Tibial nerve (tissue), 4 donors: ENCODE data around the gene GNB1L.

Source experiments
- EP300 ChIP-seq, 2 donors: sonication (generic); formaldehyde crosslinking; IDR thresholded peaks; one replicate each; pipeline ENCODE4 v1.6.1; 2017; ENCODE audit warnings: antibody characterized with exemption in 2 of 2, mild to moderate bottlenecking in 1 of 2
- POLR2A ChIP-seq, 2 donors: fragments of 450-650 bp; IDR thresholded peaks; one replicate each; pipeline ENCODE4 v1.6.1; 2017; ENCODE audit warnings: antibody characterized with exemption in 2 of 2, mild to moderate bottlenecking in 2 of 2, moderate library complexity in 2 of 2
- TF ChIP-seq, protein P1 (sequence below), 5 experiments: fragments of 200-600 bp in 3 of 5; fragments of 450-650 bp in 2 of 5; sonication (generic) in 3 of 5; IDR thresholded peaks; one replicate each; pipeline ENCODE4 v1.5.1; 2016 to 2019; ENCODE audit warnings: antibody characterized with exemption in 5 of 5, mild to moderate bottlenecking in 3 of 5, moderate library complexity in 2 of 5

DNA sequence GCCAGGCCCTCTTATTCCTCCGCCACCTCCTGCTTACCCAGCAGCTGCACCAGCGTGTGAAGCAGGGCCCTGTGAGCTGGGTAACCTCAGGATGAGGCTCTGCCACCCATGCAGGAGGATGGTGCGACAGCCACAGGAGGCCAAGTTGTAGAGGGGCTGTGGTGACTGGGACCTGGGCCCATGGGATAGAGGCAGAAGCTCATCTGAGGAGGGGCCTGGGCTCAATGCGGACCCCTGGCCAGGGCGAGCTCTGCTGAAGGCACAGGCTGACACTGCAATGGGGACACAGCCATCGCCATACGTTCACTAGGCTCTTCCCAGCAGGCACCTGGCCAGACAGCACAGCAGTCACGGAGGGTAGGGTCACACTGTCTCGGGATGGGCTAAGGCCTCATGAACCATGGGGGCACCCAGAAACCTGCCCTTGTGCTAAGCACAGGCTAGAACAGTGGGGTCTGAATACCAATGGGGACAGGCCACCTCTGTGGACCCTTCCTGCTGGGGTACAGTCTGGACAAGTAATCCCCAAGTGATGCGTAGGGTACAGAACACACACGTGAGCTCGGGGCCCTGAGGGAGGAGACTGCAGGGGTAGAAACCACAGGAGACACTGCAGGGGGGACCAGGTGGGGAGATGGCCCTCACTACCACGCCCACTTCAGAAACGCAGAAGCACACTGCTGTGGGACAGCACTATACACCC, 35.3 kb downstream of the GNB1L start:
- TF ChIP-seq, protein P1, sequence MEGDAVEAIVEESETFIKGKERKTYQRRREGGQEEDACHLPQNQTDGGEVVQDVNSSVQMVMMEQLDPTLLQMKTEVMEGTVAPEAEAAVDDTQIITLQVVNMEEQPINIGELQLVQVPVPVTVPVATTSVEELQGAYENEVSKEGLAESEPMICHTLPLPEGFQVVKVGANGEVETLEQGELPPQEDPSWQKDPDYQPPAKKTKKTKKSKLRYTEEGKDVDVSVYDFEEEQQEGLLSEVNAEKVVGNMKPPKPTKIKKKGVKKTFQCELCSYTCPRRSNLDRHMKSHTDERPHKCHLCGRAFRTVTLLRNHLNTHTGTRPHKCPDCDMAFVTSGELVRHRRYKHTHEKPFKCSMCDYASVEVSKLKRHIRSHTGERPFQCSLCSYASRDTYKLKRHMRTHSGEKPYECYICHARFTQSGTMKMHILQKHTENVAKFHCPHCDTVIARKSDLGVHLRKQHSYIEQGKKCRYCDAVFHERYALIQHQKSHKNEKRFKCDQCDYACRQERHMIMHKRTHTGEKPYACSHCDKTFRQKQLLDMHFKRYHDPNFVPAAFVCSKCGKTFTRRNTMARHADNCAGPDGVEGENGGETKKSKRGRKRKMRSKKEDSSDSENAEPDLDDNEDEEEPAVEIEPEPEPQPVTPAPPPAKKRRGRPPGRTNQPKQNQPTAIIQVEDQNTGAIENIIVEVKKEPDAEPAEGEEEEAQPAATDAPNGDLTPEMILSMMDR (IDR thresholded peaks at IDR 0.05): no peak
- TF ChIP-seq POLR2A (IDR thresholded peaks at IDR 0.05) (no peak), EP300 (IDR thresholded peaks at IDR 0.05) (no peak)
